Measurements from ENCODE around the gene CPXM2.

Gene CPXM2

GRCh38 chr10:123715546-123715945, 176.1 kb downstream of the CPXM2 start:
- ATAC-seq (ENCODE audit: low read depth) (no peak), DNase-seq (ENCODE audit: low spot score in 2 of 2) (no peak)
- no peaks in the 10 kb centered on the region for H3K4me1 Mint-ChIP-seq
- no peak overlapping the region for H3K4me3 Mint-ChIP-seq
- H3K9me3 Mint-ChIP-seq: no peaks in the 10 kb centered on the region
- H3K36me3 Mint-ChIP-seq: no peaks in the 10 kb centered on the region
- H3K27me3 Mint-ChIP-seq: peaks cover 7% of the 10 kb centered on the region
- H3K27ac Mint-ChIP-seq: no peak overlapping the region

DNA sequence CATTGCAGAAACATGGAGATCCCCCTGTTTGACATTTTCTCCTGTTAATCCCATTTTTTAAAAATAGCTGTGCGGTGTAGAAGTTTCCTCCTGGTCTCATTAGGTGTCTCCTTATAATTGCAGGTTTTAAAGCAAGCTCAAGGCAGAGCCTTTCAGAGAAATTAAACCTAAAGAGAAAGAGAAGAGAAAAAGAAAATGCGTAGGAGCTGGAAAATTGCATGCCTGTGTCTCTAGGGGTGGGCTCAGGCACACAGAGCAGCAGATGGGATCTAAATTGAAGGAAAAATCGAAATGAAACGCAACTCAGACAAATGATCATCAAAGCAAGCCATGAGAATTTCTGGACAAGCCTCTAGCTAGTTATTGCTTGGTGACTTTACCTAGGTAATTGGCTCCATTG, 185.4 kb downstream of the CPXM2 start:
- Mint-ChIP-seq H3K27me3 (peaks cover 7% of the 10 kb centered on the region), H3K4me1 (no peaks in the 10 kb centered on the region), H3K9me3 (no peaks in the 10 kb centered on the region), H3K27ac (no peak overlapping the region), H3K4me3 (no peak overlapping the region), H3K36me3 (no peaks in the 10 kb centered on the region)
- no peak for DNase-seq (ENCODE audit: low spot score in 2 of 2)
- no peak for ATAC-seq (ENCODE audit: low read depth)

- no peak for DNase-seq (ENCODE audit: low spot score in 2 of 2)
- Mint-ChIP-seq H3K27ac (no peak overlapping the region), H3K4me1 (no peaks in the 10 kb centered on the region), H3K36me3 (no peaks in the 10 kb centered on the region), H3K9me3 (no peaks in the 10 kb centered on the region), H3K4me3 (no peak overlapping the region), H3K27me3 (peaks cover 7% of the 10 kb centered on the region)
- no peak for ATAC-seq (ENCODE audit: low read depth)
Observed at GRCh38 chr10:123704812-123705211, 186.8 kb downstream of the CPXM2 start.

DNA sequence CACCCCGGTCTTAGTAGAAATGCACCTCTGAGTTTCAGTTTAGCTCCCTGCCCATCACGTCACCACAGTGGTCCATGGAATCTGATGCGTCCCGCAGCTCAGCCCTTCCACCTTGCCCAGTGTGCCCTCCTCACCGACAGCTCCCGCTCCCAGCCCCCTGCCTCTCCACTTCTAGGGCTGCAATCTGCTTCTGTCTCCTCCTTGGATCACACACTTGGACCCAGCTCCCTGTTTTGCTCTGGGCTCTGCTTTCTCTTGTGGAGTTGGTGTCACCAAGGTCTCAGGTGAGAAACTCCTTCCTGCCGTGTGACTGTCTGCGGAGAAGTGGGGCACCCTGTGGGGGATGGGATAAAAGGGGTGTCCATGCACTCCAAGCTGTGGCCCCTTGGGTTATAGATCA, 187.5 kb downstream of the CPXM2 start:
- ATAC-seq (ENCODE audit: low read depth) (no peak), DNase-seq (ENCODE audit: low spot score in 2 of 2) (no peak)
- Mint-ChIP-seq H3K9me3 (no peaks in the 10 kb centered on the region), H3K4me1 (no peaks in the 10 kb centered on the region), H3K4me3 (no peak overlapping the region), H3K27ac (no peak overlapping the region), H3K27me3 (peaks cover 7% of the 10 kb centered on the region), H3K36me3 (no peaks in the 10 kb centered on the region)

GRCh38 chr10:123703195-123703790, 188.3 kb downstream of the CPXM2 start:
- Mint-ChIP-seq H3K4me1 (no peaks in the 10 kb centered on the region), H3K36me3 (no peaks in the 10 kb centered on the region), H3K4me3 (no peak overlapping the region), H3K9me3 (no peaks in the 10 kb centered on the region), H3K27me3 (peaks cover 5% of the 10 kb centered on the region), H3K27ac (no peak overlapping the region)
- DNase-seq (ENCODE audit: low spot score in 2 of 2) (no peak), ATAC-seq (ENCODE audit: low read depth) (no peak)
